HEK293T (cell line): ENCODE measurements around the gene CASP5.

ENCODE experiments used
- BHLHE40 ChIP-seq: fragments of 450-650 bp; IDR thresholded peaks from 2 replicates; pipeline ENCODE4 v1.6.1; 2016; ENCODE audit warnings: mild to moderate bottlenecking, moderate library complexity, borderline replicate concordance
- ELF4 ChIP-seq: fragments of 450-650 bp; IDR thresholded peaks from 2 replicates; pipeline ENCODE4 v1.6.1; 2017; ENCODE audit warnings: antibody characterized with exemption
- FOXA1 ChIP-seq: fragments of 450-650 bp; IDR thresholded peaks from 2 replicates; pipeline ENCODE4 v1.6.1; 2016; ENCODE audit warnings: mild to moderate bottlenecking
- FOXK2 ChIP-seq: fragments of 450-650 bp; IDR thresholded peaks from 2 replicates; pipeline ENCODE4 v1.6.1; 2016; ENCODE audit warnings: mild to moderate bottlenecking
- FOXM1 ChIP-seq: fragments of 450-650 bp; IDR thresholded peaks from 2 replicates; pipeline ENCODE4 v1.6.1; 2017; ENCODE audit warnings: mild to moderate bottlenecking, borderline replicate concordance
- HDGF ChIP-seq: fragments of 450-650 bp; IDR thresholded peaks from 2 replicates; pipeline ENCODE4 v1.6.1; 2017; ENCODE audit warnings: antibody characterized with exemption, borderline replicate concordance
- L3MBTL2 ChIP-seq: fragments of 450-650 bp; conservative IDR thresholded peaks from 2 replicates; pipeline ENCODE4 v1.6.1; 2016; ENCODE audit warnings: mild to moderate bottlenecking
- LEF1 ChIP-seq: fragments of 450-650 bp; IDR thresholded peaks from 2 replicates; pipeline ENCODE4 v1.6.1; 2017; ENCODE audit warnings: mild to moderate bottlenecking, borderline replicate concordance
- NFRKB ChIP-seq: fragments of 450-650 bp; IDR thresholded peaks from 2 replicates; pipeline ENCODE4 v1.6.1; 2016; ENCODE audit warnings: mild to moderate bottlenecking, moderate library complexity
- SP1 ChIP-seq: fragments of 450-650 bp; IDR thresholded peaks from 2 replicates; pipeline ENCODE4 v1.6.1; 2017
- SUZ12 ChIP-seq: fragments of 450-650 bp; IDR thresholded peaks from 2 replicates; pipeline ENCODE4 v1.6.1; 2016; ENCODE audit warnings: mild to moderate bottlenecking
- TARDBP ChIP-seq: fragments of 450-650 bp; IDR thresholded peaks from 2 replicates; pipeline ENCODE4 v1.6.1; 2016
- ZNF384 ChIP-seq: fragments of 450-650 bp; IDR thresholded peaks from 2 replicates; pipeline ENCODE4 v1.6.1; 2016
- TF ChIP-seq, protein P1 (sequence below): fragments of 450-650 bp; IDR thresholded peaks from 2 replicates; pipeline ENCODE4 v1.6.1; 2016

DNA sequence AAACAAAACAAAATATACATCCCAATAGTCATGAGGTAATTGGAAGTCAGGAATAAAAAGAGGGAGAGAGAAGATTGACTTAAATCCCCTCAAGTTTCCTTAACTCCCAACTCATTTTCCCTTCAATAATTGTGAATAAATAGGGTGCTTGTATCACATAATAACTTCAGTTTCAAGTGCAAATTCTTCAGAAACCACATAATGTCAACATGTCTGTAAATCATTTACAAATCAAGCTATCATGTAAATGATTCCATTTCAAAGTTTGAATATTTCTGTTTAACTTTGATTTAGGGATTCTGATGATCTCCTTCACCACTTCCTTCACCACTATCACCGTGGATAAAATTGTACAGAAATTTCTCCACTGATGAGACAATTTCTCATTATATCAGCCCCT is 23.2 kb downstream of the CASP5 start:
- TF ChIP-seq SP1 = no peak
- TF ChIP-seq, protein P1, sequence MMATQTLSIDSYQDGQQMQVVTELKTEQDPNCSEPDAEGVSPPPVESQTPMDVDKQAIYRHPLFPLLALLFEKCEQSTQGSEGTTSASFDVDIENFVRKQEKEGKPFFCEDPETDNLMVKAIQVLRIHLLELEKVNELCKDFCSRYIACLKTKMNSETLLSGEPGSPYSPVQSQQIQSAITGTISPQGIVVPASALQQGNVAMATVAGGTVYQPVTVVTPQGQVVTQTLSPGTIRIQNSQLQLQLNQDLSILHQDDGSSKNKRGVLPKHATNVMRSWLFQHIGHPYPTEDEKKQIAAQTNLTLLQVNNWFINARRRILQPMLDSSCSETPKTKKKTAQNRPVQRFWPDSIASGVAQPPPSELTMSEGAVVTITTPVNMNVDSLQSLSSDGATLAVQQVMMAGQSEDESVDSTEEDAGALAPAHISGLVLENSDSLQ = no peak
- TF ChIP-seq FOXK2 = no peak
- no peak for TF ChIP-seq LEF1
- no peak for TF ChIP-seq FOXM1
- no peak for TF ChIP-seq BHLHE40
- TF ChIP-seq SUZ12 = no peak
- TF ChIP-seq HDGF = no peak
- no peak for TF ChIP-seq ELF4
- no peak for TF ChIP-seq NFRKB
- TF ChIP-seq TARDBP = no peak
- no peak for TF ChIP-seq FOXA1
- TF ChIP-seq L3MBTL2 = no peak
- TF ChIP-seq ZNF384 = no peak
